Thyroid gland (tissue), 4 donors: Measurements from ENCODE around the gene ZNF837.

Experiments used
- CTCF ChIP-seq, 6 experiments: fragments of 200-600 bp in 3 of 6; fragments of 450-650 bp in 3 of 6; sonication (generic) in 3 of 6; IDR thresholded peaks; one replicate each; pipeline ENCODE4 v1.5.1; 2016 to 2019; ENCODE audit warnings: antibody characterized with exemption in 6 of 6, mild to moderate bottlenecking in 2 of 6, inconsistent platforms in 1 of 6, moderate library complexity in 1 of 6
- POLR2A ChIP-seq, 2 donors: fragments of 450-650 bp; IDR thresholded peaks; one replicate each; pipeline ENCODE4 v1.6.1; 2017; ENCODE audit warnings: antibody characterized with exemption in 2 of 2, mild to moderate bottlenecking in 2 of 2, moderate library complexity in 1 of 2

GRCh38 chr19:58336820-58337219 is 44.0 kb downstream of the ZNF837 start:
- TF ChIP-seq CTCF (IDR thresholded peaks at IDR 0.05) = no peak
- no peak for TF ChIP-seq POLR2A (IDR thresholded peaks at IDR 0.05)
